ENCODE data around the gene COL13A1.

Gene COL13A1

DNA sequence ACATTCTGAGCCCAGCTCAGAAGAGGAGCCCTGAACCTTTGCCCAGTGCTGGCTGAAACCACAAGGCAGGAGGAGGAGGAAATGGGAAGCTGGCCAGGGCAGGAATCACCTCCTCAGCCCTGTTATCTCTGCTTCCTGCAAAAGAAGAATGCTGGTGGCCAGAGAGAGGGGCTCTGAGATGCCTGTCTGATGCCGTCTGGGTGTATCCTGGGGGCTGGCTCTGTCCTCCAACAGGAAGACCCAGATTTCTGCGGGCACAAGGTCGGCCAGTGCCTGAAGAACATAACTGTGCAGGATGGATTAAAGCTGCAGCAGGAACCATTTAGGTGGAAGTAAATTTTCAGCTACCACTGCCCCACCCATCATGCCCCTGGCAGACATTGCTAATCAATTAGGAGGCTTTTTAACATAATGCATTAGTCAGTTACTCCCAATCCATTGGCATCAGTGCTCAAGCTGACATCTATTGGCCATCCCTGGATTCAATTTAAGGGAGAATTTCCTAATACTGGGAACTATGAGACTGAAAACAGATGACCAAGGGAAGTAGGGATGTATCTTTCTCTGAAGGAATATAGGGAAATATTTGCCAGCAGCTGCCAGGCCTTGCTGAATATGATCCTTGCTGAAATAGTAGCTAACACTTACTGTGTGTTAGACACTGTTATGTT lies 67.7 kb downstream of the COL13A1 start:
- DNase-seq (ENCODE audit: low read depth in 1 of 2, low spot score in 1 of 2): no peak
- TF ChIP-seq JUND (IDR thresholded peaks at IDR 0.05; ENCODE audit: low read depth): no peak
- in situ Hi-C loops (cut with HindIII; ENCODE audit: low pct_unique_long_range_greater_than_20kb, low sequenced_read_pairs): no loop called here

GRCh38 chr10:69870591-69870990 lies 68.9 kb downstream of the COL13A1 start:
- no peak for TF ChIP-seq JUND (IDR thresholded peaks at IDR 0.05; ENCODE audit: low read depth)
- no peak for DNase-seq (ENCODE audit: low read depth in 1 of 2, low spot score in 1 of 2)
- in situ Hi-C loops (cut with HindIII; ENCODE audit: low pct_unique_long_range_greater_than_20kb, low sequenced_read_pairs): no loop called here

DNA sequence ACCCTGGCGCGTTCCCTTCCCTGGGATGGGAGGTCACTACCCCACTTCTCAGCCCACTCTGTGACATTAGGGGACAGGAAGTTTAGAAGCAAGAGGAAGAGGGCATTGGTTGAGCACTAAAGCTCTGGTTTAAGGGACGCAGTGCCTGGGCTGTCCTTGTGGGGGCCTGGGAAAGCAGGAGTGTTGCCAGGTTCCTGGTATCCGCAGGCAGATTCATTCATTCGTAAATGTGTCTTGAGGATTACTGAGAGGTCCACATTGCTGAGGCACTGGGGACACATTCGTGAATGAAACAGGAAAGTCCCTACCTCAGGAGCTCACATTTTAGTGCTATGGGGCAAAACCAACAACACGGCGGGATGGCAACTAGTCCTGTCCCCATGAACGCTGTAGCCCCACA lies 69.4 kb downstream of the COL13A1 start:
- in situ Hi-C loops (cut with HindIII; ENCODE audit: low pct_unique_long_range_greater_than_20kb, low sequenced_read_pairs): no loop called here
- no peak for TF ChIP-seq JUND (IDR thresholded peaks at IDR 0.05; ENCODE audit: low read depth)
- no peak for DNase-seq (ENCODE audit: low read depth in 1 of 2, low spot score in 1 of 2)

- no peak for TF ChIP-seq JUND (IDR thresholded peaks at IDR 0.05; ENCODE audit: low read depth)
- in situ Hi-C loops (cut with HindIII; ENCODE audit: low pct_unique_long_range_greater_than_20kb, low sequenced_read_pairs): no loop called here
- DNase-seq (ENCODE audit: low read depth in 1 of 2, low spot score in 1 of 2): no peak
Observed at GRCh38 chr10:69872323-69872722, 70.6 kb downstream of the COL13A1 start.

GRCh38 chr10:69873135-69873639 lies 71.5 kb downstream of the COL13A1 start:
- TF ChIP-seq JUND (IDR thresholded peaks at IDR 0.05; ENCODE audit: low read depth): no peak
- in situ Hi-C loops (cut with HindIII; ENCODE audit: low pct_unique_long_range_greater_than_20kb, low sequenced_read_pairs): no loop called here
- DNase-seq (ENCODE audit: low read depth in 1 of 2, low spot score in 1 of 2): no peak

DNA sequence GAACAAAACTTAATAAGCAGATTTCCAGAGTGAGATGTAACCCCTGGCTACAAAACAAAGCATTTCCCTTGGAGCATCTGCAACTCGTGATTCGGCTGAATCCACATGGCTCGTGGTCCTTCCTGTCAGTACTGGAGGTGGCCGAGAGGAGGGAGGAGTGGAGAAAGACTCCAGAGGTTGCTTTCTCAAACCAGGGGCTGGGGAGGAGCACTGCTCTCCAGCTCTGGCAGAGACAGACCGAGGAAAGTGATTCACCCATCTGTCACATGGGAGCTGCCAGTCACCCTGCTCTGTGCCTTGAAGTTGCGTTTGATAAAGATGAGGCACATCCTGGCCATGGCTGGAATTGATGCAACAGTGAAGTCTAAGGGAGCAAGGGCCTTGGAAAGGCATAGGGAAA lies 72.7 kb downstream of the COL13A1 start:
- DNase-seq (ENCODE audit: low read depth in 1 of 2, low spot score in 1 of 2): no peak
- in situ Hi-C loops (cut with HindIII; ENCODE audit: low pct_unique_long_range_greater_than_20kb, low sequenced_read_pairs): no loop called here
- TF ChIP-seq JUND (IDR thresholded peaks at IDR 0.05; ENCODE audit: low read depth): no peak

DNA sequence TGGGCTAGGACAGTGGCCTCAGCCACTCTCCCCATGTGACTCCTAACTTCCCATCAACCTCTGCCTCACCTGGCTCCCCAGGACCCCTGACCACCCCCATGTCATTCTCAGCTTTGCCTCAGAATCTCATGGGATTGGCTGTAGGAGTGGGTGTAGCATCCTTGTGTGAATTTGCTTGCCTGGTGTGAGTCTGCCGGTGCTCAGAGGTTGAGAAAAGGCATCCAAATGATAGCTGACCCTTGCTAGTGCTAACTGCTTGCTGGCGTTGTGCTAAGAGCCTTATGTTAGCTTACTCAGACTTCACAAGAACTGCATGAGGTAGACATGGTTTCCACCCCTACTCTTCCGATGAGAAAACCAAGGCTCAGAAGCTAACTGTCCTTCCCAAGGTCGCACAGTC lies 74.2 kb downstream of the COL13A1 start:
- DNase-seq (ENCODE audit: low read depth in 1 of 2, low spot score in 1 of 2): no peak
- in situ Hi-C loops (cut with HindIII; ENCODE audit: low pct_unique_long_range_greater_than_20kb, low sequenced_read_pairs): no loop called here
- TF ChIP-seq JUND (IDR thresholded peaks at IDR 0.05; ENCODE audit: low read depth): no peak

DNA sequence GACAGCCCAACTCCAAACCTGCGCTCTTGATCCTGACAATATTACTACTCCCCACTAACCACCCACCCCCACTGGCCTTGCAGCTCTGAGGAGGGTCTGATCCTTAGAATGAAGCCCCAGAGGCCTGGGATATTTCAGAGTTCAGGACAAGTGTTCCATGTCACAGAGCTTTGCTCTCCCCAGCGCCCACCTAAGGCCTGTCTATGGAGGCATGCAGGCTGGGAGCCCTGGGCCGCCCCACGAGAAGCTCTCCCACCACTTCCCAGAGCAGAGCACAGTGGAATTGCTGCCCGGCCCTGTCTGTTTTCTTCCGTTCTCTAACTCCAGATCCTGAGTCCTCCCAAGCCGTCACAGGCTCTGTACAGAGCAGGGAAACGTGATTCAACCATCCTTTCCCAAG lies 74.6 kb downstream of the COL13A1 start:
- DNase-seq (ENCODE audit: low read depth in 1 of 2, low spot score in 1 of 2): no peak
- TF ChIP-seq JUND (IDR thresholded peaks at IDR 0.05; ENCODE audit: low read depth): no peak
- in situ Hi-C loops (cut with HindIII; ENCODE audit: low pct_unique_long_range_greater_than_20kb, low sequenced_read_pairs): no loop called here

- in situ Hi-C loops (cut with HindIII; ENCODE audit: low pct_unique_long_range_greater_than_20kb, low sequenced_read_pairs): no loop called here
- TF ChIP-seq JUND (IDR thresholded peaks at IDR 0.05; ENCODE audit: low read depth): no peak
- DNase-seq (ENCODE audit: low read depth in 1 of 2, low spot score in 1 of 2): no peak
Observed at GRCh38 chr10:69876931-69877330, 75.2 kb downstream of the COL13A1 start.

- in situ Hi-C loops (cut with HindIII; ENCODE audit: low pct_unique_long_range_greater_than_20kb, low sequenced_read_pairs): no loop called here
- DNase-seq (ENCODE audit: low read depth in 1 of 2, low spot score in 1 of 2): no peak
- no peak for TF ChIP-seq JUND (IDR thresholded peaks at IDR 0.05; ENCODE audit: low read depth)
Observed at GRCh38 chr10:69878038-69878437, 76.3 kb downstream of the COL13A1 start.

GRCh38 chr10:69878951-69879350 lies 77.2 kb downstream of the COL13A1 start:
- TF ChIP-seq JUND (IDR thresholded peaks at IDR 0.05; ENCODE audit: low read depth): no peak
- no peak for DNase-seq (ENCODE audit: low read depth in 1 of 2, low spot score in 1 of 2)
- in situ Hi-C loops (cut with HindIII; ENCODE audit: low pct_unique_long_range_greater_than_20kb, low sequenced_read_pairs): no loop called here

DNA sequence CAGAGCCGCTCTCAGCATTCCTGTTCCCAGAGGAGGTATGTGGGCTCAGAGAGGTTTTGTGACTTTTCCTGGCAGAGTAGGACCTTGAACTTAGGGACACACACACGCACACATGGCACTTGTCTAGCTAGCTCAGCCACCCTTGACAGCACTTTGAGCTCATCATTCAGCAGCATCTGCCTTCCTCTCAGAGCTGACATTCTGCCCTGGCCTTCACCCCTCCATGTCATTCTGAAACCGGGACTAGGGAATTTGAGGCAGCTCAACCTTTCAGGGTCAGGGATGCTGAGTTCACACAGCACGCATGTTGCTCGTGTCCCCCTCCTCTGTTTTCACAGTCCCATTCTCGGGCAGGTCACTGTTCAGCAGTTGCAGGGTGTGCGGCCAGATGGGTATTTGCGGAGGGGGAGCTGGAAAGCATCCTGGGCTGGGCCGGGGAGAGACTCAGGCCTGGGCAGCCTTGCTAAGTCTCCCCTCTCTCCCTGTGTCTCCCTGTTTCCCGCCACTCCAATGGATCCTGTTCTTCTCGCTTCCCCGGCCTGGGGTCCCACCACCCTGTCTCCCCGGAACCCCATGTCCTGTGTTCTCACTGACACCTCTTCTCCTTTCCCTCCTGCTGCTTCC lies 78.0 kb downstream of the COL13A1 start:
- DNase-seq (ENCODE audit: low read depth in 1 of 2, low spot score in 1 of 2): no peak
- in situ Hi-C loops (cut with HindIII; ENCODE audit: low pct_unique_long_range_greater_than_20kb, low sequenced_read_pairs): no loop called here
- TF ChIP-seq JUND (IDR thresholded peaks at IDR 0.05; ENCODE audit: low read depth): no peak

GRCh38 chr10:69880301-69881081 lies 78.8 kb downstream of the COL13A1 start:
- no peak for TF ChIP-seq JUND (IDR thresholded peaks at IDR 0.05; ENCODE audit: low read depth)
- in situ Hi-C loops (cut with HindIII; ENCODE audit: low pct_unique_long_range_greater_than_20kb, low sequenced_read_pairs): no loop called here
- no peak for DNase-seq (ENCODE audit: low read depth in 1 of 2, low spot score in 1 of 2)
